Thyroid gland (tissue), 4 donors: ENCODE data around the gene PARD3B. TPM values are rescaled to one million over a fixed set of nuclear protein-coding genes. Genes with fewer than 3 reads are reported as not detected.
A peak's percentile ranks its signal among the peaks of the same experiment; 100 is the strongest.

Experiments used
- DNase-seq, 2 donors: peaks; one replicate each; pipeline ENCODE4 v3.0.0-alpha.2; 2019
- H3K27ac ChIP-seq, 3 donors: fragments of 200-600 bp; sonication (generic); 1 replicate in 2 of 3; 2 replicates in 1 of 3; pipeline ENCODE4 v1.5.1; 2016 to 2019; ENCODE audit warnings: mild to moderate bottlenecking in 1 of 3, moderate library complexity in 1 of 3
- H3K27me3 ChIP-seq: fragments of 200-600 bp; sonication (generic); one replicate; pipeline ENCODE4 v1.5.1; 2019
- H3K36me3 ChIP-seq, 2 donors: fragments of 200-600 bp; sonication (generic); one replicate each; pipeline ENCODE4 v1.5.1; 2016 to 2019
- H3K4me1 ChIP-seq, 2 donors: fragments of 200-600 bp; sonication (generic); one replicate each; pipeline ENCODE4 v1.5.1; 2017 to 2019
- H3K4me3 ChIP-seq, 3 donors: fragments of 200-600 bp; sonication (generic); replicated peaks in 1 of 3; 1 replicate in 2 of 3; 2 replicates in 1 of 3; pipeline ENCODE4 v1.5.1; 2016; ENCODE audit warnings: mild to moderate bottlenecking in 1 of 3
- H3K9me3 ChIP-seq: fragments of 200-600 bp; sonication (generic); one replicate; pipeline ENCODE4 v1.5.1; 2017
- POLR2A ChIP-seq, 2 donors: fragments of 450-650 bp; IDR thresholded peaks; one replicate each; pipeline ENCODE4 v1.6.1; 2017; ENCODE audit warnings: antibody characterized with exemption in 2 of 2, mild to moderate bottlenecking in 2 of 2, moderate library complexity in 1 of 2
- WGBS, 2 donors: methylation state at CpG; one replicate each; pipeline ENCODE4 v1.1.5; 2017; 5-methylcytosine and 5-hydroxymethylcytosine counted together
- intact Hi-C: fragments of 100-400 bp; cut with DNase I; formaldehyde crosslinking; loops from one replicate; pipeline ENCODE4 v1.15.1; 2023
- total RNA-seq, 4 donors: library from RNA; depleted of rRNA; stranded (reverse); fragments of >200 nt; gene quantifications; one replicate each; pipeline ENCODE4 v1.2.3, GENCODE V29; 2016
- TF ChIP-seq, protein P1 (sequence below), 6 experiments: fragments of 200-600 bp in 3 of 6; fragments of 450-650 bp in 3 of 6; sonication (generic) in 3 of 6; IDR thresholded peaks; one replicate each; pipeline ENCODE4 v1.5.1; 2016 to 2019; ENCODE audit warnings: antibody characterized with exemption in 6 of 6, mild to moderate bottlenecking in 2 of 6, inconsistent platforms in 1 of 6, moderate library complexity in 1 of 6

Gene PARD3B
- total RNA-seq, 4 donors from 2014 or later, result 27.0 to 43.4 (median 34.6) TPM

DNA sequence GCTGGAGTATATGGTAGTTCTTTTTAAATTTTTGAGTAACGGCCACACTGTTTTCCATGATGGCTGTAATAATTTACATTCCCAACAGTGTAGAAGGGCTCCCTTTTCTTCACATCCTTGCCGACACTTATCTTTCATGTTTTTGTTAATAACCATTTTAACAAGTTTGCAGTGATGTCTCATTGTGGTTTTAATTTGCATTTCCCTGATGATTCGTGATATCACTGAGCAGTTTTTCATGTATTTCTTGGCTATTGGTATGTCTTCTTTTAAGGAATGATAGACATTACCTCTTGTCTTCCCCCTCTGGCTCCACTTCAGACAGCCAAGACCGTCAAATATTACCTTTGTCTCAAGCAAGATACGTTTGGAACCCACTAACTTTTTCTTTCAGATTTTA lies 765.9 kb downstream of the PARD3B start:
- H3K4me3 ChIP-seq, result no peak overlapping the region
- no peak for DNase-seq
- TF ChIP-seq POLR2A (IDR thresholded peaks at IDR 0.05), result no peak
- TF ChIP-seq, protein P1, sequence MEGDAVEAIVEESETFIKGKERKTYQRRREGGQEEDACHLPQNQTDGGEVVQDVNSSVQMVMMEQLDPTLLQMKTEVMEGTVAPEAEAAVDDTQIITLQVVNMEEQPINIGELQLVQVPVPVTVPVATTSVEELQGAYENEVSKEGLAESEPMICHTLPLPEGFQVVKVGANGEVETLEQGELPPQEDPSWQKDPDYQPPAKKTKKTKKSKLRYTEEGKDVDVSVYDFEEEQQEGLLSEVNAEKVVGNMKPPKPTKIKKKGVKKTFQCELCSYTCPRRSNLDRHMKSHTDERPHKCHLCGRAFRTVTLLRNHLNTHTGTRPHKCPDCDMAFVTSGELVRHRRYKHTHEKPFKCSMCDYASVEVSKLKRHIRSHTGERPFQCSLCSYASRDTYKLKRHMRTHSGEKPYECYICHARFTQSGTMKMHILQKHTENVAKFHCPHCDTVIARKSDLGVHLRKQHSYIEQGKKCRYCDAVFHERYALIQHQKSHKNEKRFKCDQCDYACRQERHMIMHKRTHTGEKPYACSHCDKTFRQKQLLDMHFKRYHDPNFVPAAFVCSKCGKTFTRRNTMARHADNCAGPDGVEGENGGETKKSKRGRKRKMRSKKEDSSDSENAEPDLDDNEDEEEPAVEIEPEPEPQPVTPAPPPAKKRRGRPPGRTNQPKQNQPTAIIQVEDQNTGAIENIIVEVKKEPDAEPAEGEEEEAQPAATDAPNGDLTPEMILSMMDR (IDR thresholded peaks at IDR 0.05), result no peak
- H3K27ac ChIP-seq, result no peak overlapping the region
- WGBS, 2 donors, result 67 to 74% methylated on average over 5 of the region's 5 CpGs
- H3K36me3 ChIP-seq, result no peaks in the 10 kb centered on the region
- H3K4me1 ChIP-seq, result no peaks in the 10 kb centered on the region
- H3K9me3 ChIP-seq, result no peaks in the 10 kb centered on the region
- intact Hi-C loops, result no loop called here
- H3K27me3 ChIP-seq, result no peaks in the 10 kb centered on the region

DNA sequence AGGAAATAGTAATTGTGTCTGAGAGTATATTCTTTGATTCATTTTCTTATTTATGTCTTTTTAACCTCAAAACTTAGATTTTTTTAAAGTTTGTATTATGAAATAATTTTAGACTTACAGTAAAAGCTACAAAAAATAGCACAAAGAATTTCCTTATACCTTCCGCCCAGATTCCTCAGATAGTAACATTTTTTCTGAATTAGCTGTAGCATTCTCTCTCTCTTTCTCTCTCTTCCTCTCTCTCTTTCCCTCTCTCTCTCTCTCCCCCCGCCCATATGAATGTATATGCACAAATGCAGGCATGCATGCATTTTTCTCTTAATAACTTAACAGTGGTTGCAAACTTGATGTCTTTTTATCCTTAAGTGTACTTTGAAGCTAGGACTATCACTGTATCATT lies 776.0 kb downstream of the PARD3B start:
- no peak for TF ChIP-seq POLR2A (IDR thresholded peaks at IDR 0.05)
- TF ChIP-seq, protein P1 (IDR thresholded peaks at IDR 0.05), result no peak
- H3K4me1 ChIP-seq, result no peaks in the 10 kb centered on the region
- H3K9me3 ChIP-seq, result no peaks in the 10 kb centered on the region
- WGBS, 2 donors, result 89 to 90% methylated on average over 2 of the region's 2 CpGs
- no peaks in the 10 kb centered on the region for H3K36me3 ChIP-seq
- DNase-seq, result no peak
- no peaks in the 10 kb centered on the region for H3K27me3 ChIP-seq
- intact Hi-C loops, result no loop called here
- H3K27ac ChIP-seq, result no peak overlapping the region
- no peak overlapping the region for H3K4me3 ChIP-seq

DNA sequence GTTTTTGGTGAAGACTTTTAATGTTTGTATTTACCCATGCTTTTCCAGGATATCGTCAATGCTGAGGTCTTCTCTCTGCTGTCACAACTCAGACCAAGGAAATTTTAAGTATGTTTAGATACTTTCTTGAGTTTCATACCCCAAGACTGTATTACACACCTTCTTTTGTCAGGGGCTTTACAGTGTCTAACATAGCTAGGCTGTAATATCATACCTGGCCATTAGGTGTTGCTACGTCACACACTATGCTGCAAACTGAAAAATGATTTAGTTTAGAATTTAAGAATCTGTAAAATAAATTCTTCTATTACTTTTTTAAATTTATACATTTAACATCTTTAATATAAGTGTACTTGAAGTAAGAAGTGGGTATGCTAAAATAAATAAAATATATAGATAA lies 778.7 kb downstream of the PARD3B start:
- Histone ChIP-seq H3K27me3 (no peaks in the 10 kb centered on the region), H3K27ac (no peak overlapping the region), H3K4me1 (no peaks in the 10 kb centered on the region), H3K4me3 (no peak overlapping the region), H3K36me3 (no peaks in the 10 kb centered on the region), H3K9me3 (no peaks in the 10 kb centered on the region)
- no peak for DNase-seq
- 92 to 93% methylated on average over 2 of the region's 2 CpGs for WGBS, 2 donors
- TF ChIP-seq, protein P1 (IDR thresholded peaks at IDR 0.05), result peak in 1 of 6 experiments; percentile 23
- TF ChIP-seq POLR2A (IDR thresholded peaks at IDR 0.05), result no peak
- intact Hi-C loops, result no loop called here

DNA sequence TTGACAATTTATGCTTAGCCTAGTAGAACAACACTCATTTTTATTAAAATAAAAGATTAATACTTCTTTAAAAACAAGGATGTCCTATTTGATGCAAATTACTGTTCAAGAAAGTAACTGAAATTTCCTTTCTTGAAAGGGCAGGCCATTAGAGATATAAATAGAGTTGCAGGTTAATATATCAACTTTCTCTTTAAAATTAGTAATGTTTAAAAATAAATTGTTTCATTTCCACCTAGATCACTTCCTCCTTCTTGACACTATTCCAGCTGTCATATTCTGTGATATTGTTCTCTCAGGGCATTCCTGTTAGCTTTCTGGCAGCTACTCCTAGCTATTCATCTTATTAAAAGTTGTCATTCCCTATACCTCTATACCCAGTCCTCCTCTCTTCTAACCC lies 779.1 kb downstream of the PARD3B start:
- H3K36me3 ChIP-seq, result no peaks in the 10 kb centered on the region
- H3K4me1 ChIP-seq, result no peaks in the 10 kb centered on the region
- TF ChIP-seq, protein P1 (IDR thresholded peaks at IDR 0.05), result no peak
- no peak for TF ChIP-seq POLR2A (IDR thresholded peaks at IDR 0.05)
- intact Hi-C loops, result no loop called here
- H3K9me3 ChIP-seq, result no peaks in the 10 kb centered on the region
- H3K27me3 ChIP-seq, result no peaks in the 10 kb centered on the region
- DNase-seq, result no peak
- no peak overlapping the region for H3K4me3 ChIP-seq
- H3K27ac ChIP-seq, result no peak overlapping the region

GRCh38 chr2:205333351-205333750 lies 788.1 kb downstream of the PARD3B start:
- Histone ChIP-seq H3K4me3 (no peak overlapping the region), H3K9me3 (no peaks in the 10 kb centered on the region), H3K27me3 (no peaks in the 10 kb centered on the region), H3K4me1 (no peaks in the 10 kb centered on the region), H3K36me3 (no peaks in the 10 kb centered on the region), H3K27ac (no peak overlapping the region)
- intact Hi-C loops, result no loop called here
- WGBS, 2 donors, result 90 to 94% methylated on average over 1 of the region's 1 CpG
- no peak for DNase-seq
- TF ChIP-seq, protein P1 (IDR thresholded peaks at IDR 0.05), result no peak
- no peak for TF ChIP-seq POLR2A (IDR thresholded peaks at IDR 0.05)
